ENCODE measurements around the gene SDCCAG8.

Gene SDCCAG8

GRCh38 chr1:243465738-243466137 lies 209.9 kb downstream of the SDCCAG8 start:
- DNase-seq = no peak

DNA sequence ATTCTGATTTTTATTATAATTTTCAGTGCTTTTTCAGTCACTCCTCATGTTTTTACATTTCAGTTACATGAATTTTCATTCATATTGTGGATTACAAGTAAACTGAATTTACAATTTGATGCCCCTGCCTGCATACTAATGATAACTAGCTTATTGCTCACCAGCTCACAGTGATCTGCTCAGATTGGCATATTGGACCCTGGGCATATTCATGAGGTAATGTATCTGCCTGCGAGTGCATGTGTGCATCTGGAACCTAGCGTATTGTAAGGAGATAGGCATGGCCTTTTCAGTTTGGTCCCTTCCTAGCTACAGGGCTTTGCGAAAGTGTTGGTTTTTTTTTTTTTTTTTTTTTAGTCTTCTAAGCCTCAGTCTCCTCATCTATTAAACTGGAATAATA lies 213.7 kb downstream of the SDCCAG8 start:
- no peak for DNase-seq

GRCh38 chr1:243470502-243470901 lies 214.7 kb downstream of the SDCCAG8 start:
- DNase-seq = peak; percentile 18

- DNase-seq = no peak
Observed at GRCh38 chr1:243471026-243471685, 215.3 kb downstream of the SDCCAG8 start.

DNA sequence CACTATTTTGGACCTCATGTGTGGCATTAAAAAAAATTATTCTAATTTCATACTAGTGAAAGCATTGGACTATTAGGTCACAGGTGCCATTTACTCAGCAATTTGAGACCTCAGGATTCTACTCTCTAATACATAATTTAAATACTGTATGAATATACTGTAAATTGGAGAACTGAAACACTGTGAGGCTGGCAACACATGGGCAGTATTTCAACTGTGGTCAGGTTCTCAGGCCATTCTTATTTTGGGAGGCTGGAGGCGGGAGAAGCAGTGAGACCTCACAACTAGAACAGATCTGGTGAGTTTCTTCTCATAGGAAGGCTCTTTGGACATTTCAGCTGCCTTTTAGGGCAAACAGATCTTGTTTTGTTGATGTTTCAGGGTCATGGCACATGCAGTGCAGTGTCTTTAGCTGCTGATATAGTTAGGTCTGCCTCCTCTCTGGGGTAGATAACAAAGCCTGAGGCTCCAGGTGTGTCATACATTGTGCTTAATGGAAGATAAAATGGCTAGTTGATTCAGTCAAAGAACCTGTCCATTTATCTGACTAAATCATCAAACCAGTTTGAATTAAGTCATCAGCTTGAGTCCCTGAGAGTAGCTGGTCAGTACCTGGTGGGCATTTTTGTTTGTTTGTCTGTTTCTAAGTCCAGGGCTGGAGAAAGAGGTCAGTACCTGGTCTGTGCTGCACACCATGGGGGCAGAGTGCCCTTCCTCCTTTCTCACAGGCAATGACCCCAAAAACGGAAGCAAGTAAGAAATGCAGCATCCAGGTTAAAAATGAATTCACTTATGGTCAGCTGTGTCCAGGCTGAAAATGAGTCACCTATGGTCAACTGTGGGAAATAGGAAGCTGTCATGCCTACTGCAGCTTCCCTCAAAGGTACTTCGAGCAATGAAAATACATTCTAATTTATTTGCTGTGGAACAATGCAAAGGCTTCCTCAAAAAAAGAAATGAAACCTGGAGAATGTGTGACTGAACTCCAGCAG lies 216.2 kb downstream of the SDCCAG8 start:
- DNase-seq = peak; percentile 8

DNA sequence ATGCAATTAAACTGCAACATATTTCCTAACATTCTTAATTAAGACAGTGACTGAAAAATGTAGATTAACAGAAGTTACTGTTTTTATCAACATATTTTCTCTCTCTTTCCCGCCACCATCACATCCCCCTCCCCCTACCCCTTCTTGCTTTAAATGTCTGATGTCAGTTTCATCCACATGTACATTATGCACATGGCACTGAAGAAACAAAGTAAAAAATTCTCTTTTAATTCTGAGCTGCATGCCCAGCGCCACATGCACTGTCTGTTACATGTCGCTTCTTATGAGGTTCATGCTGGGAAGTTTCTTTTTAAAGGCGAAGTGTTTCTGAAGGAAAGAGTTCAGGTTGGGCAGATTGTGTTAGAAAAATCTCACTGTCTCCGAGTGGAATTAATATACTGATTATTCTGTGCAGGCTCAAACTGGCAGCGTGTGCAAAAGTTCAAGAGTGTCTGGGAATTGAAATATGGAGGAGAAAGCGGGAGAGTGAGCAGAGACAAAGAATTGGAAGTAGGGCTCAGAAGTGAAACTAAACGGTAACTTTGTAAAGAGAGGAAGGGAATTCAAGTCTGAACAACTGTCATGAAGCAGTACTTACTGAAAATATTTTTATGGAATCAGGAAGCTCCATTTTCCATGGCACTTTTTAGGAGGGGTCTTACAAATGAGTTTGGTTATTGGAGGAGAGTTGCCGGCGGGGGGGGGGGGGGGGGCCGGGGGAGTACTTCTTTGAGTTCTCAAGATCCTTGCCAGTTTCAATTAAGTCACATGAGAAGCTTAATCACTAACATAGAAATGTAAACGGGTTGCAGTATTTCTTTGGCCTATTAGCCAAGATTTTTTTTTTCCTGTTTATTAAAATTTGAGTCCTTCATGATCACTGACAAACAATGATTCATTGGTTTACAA lies 217.6 kb downstream of the SDCCAG8 start:
- no peak for DNase-seq

DNA sequence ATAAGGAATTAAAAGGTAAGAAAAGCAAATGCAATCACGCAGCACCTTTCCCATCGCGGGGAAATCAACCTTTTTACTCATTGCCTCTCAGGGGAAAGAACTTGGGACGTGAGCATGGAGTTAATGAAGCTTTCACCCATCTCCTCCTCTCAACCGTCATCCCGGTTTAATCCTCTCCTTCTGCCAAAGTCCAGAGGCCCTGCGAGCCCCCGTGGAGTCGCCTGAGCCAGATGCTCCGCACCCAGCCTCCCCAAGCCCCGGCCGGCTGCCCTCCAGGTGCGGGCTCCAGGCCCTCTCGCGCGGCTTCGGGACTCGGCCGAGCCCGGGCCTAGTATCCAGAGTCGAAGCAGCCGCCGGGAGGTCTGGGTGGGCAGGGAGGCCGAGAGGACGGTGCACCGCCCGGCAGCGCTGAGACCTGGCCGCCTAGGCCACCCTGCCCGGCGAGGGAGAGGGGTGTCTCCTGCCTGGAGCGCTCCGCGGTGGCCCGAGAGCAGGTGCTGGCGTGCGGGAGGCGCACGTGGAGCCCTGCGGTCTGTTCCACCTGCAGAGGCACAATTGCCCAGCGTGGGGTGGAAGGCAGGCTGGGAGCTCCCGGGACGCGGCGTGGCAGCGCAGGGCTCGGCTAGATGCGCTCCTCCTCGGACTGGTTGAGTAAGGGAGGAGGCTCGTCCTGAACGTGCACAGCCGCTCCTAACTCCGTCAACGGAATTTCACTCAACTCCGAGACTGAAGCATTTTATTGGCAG lies 218.5 kb downstream of the SDCCAG8 start:
- no peak for DNase-seq

DNA sequence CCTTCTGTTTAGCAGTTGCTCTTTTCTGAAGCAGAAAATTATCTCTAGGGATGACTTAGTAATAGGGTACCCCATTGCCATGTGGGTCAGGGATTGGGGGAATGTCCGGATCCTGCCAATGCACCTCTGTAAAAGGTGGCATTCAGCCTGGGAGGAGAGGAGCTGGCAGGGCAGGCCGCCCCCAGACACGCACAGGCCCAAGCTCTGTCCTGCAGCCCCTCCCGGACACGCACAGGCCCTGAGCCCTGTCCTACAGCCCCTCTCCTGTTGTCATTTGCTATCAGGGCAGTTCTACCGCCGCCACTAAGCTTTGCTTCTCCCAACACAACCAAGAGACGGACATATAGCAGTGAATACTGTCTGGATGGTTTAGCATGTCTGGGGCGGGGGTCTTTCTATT lies 219.1 kb downstream of the SDCCAG8 start:
- no peak for DNase-seq

DNA sequence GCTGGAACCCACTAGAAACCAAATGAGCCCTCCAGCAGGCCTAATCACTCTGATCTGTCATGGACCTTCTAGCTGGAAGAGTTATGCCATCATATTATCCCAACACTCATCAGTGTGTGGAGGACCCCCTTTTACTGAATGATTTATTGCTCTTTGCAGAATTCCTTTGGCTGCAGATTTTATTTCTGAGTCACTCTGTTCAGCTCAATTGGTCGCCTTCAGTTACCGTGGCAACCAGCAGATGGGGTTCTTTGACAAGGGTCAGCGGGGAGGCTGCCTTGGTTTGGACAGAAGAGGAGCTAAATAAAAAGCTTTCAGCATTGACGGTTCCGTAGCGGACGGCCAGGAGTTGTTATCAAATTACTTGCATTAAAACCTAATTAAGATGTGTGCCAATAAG lies 220.1 kb downstream of the SDCCAG8 start:
- no peak for DNase-seq

GRCh38 chr1:243477731-243478290 lies 222.0 kb downstream of the SDCCAG8 start:
- no peak for DNase-seq

DNA sequence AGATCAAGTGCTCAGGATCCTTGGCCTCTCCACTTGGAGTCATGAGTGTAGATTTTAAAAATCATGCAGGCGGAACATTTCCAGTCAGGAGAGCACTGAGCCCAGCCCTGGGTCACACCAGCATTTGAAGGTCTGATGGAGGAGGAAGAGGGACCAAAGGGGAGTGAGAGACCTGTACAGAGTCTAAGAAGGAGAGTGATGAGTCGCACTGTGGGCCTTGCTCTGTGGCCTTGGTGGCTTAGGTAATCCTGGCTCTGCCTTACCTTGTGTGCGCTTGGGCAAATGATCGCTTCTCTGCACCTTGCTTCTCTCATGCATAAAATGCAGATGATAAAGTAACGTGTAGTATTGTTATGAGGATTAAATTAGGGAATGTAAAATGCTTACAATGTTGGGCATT lies 225.3 kb downstream of the SDCCAG8 start:
- DNase-seq = no peak

GRCh38 chr1:243482141-243483022 lies 226.5 kb downstream of the SDCCAG8 start:
- no peak for DNase-seq

DNA sequence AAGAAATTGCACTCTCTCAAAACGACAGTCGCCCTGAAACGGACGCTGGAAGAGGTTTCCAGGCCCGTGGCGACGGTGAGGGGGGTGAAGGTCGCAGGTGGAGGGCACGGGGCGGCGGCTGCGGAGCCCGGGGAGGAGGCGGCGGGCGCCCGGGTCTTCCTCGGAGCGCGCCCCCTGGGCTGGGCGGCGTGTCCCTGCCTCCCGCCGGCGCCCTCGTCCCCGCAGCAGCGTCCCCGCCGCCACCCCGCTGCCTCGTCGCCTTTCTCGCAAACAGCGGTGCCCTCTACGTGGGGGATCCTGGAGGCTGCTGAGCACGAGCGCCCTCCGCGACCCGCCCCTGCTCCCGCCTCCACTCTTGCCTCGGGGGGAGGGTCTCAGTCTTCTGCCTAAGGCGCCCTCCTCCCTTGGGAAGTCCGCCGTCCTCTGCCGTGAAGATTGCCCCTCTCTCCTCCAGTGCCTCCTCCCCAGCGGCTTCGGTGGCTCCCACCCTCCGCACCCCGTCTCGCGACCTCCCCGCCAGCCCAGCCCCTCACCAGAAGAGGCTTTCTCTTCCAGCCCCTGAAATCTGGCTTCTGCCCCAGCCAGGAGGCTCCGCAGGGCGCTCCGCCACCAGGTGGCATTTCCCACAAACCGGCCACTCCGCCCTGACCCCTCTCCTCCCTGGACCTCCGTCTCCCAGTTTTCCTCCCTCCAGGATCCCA lies 227.4 kb downstream of the SDCCAG8 start:
- no peak for DNase-seq

DNA sequence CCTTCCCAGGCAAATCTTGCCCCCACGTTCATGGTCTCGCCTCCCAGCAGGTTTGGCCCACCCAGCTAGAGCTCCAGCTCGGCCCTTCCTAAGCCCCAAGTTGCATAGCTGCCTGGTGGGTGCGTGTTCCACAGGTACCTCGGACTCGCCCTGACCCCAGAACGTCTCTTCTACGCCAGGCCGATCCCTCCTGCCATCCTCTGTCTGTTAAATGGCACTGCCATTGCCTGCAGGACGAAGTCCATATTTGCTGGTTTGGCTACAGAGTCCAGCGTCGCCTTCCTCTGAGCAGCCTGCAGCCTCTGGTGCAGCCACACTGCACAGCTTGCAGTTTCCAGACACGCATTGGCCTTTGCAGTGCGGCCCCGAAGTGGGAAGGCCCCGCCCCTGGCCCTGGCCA lies 228.1 kb downstream of the SDCCAG8 start:
- DNase-seq = no peak

- no peak for DNase-seq
Observed at GRCh38 chr1:243487036-243487648, 231.3 kb downstream of the SDCCAG8 start.

GRCh38 chr1:243487649-243488227 lies 231.9 kb downstream of the SDCCAG8 start:
- peak; percentile 84 for DNase-seq

- no peak for DNase-seq
Observed at GRCh38 chr1:243488459-243489157, 232.8 kb downstream of the SDCCAG8 start.

DNA sequence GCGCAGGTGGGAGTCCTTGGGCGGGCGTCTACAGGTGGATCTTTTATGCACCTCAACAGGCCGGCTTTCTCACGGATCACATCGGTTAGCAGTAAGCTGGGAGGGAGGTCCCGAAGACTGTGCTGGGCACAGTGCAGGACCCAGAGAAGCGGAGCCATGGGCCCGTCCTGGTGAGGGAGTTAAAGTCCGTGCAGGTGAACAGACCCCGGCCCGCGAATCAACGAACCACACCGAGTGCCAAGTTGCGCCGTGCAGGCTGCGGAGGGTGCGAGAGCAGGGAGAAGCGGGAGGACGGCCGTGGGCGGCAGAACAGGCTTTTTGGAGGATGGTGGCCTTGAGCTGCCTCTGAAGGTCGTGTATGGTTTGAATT lies 233.3 kb downstream of the SDCCAG8 start:
- no peak for DNase-seq
